Measurements from ENCODE around the gene HDAC4.

DNA sequence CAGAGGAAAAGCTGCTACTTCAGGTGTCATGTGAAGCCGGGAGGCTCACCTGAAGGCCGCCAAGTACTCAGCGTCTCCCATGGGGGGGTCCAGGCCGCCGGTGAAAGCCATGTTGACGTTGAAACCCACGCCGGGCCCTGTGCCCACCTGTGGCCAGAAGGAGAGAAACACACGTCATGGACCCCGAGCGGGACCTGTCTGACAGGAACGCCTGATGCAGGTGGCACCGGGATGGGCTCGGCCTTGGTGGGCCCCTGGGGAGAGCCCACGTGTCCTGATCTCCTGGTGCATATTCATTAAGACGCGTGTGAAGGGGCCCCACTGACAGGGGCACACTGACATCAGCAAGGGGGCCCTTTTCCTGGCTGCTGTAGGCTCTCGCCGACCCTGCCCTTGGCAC lies 319.8 kb downstream of the HDAC4 start:
- TF ChIP-seq POLR2A (IDR thresholded peaks at IDR 0.05), result no peak
- TF ChIP-seq, protein P1, sequence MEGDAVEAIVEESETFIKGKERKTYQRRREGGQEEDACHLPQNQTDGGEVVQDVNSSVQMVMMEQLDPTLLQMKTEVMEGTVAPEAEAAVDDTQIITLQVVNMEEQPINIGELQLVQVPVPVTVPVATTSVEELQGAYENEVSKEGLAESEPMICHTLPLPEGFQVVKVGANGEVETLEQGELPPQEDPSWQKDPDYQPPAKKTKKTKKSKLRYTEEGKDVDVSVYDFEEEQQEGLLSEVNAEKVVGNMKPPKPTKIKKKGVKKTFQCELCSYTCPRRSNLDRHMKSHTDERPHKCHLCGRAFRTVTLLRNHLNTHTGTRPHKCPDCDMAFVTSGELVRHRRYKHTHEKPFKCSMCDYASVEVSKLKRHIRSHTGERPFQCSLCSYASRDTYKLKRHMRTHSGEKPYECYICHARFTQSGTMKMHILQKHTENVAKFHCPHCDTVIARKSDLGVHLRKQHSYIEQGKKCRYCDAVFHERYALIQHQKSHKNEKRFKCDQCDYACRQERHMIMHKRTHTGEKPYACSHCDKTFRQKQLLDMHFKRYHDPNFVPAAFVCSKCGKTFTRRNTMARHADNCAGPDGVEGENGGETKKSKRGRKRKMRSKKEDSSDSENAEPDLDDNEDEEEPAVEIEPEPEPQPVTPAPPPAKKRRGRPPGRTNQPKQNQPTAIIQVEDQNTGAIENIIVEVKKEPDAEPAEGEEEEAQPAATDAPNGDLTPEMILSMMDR (IDR thresholded peaks at IDR 0.05), result no peak
- no peak for TF ChIP-seq EP300 (IDR thresholded peaks at IDR 0.05)
